Superior temporal gyrus (tissue), 1 donor: ENCODE data around the gene CIBAR2.

Experiments
- DNase-seq: peaks from one replicate; pipeline ENCODE4 v3.0.0-alpha.2; 2016; ENCODE audit errors: extremely low spot score

CIBAR2 gene

GRCh38 chr16:85103114-85104079, 8.9 kb downstream of the CIBAR2 start:
- no peak for DNase-seq

DNA sequence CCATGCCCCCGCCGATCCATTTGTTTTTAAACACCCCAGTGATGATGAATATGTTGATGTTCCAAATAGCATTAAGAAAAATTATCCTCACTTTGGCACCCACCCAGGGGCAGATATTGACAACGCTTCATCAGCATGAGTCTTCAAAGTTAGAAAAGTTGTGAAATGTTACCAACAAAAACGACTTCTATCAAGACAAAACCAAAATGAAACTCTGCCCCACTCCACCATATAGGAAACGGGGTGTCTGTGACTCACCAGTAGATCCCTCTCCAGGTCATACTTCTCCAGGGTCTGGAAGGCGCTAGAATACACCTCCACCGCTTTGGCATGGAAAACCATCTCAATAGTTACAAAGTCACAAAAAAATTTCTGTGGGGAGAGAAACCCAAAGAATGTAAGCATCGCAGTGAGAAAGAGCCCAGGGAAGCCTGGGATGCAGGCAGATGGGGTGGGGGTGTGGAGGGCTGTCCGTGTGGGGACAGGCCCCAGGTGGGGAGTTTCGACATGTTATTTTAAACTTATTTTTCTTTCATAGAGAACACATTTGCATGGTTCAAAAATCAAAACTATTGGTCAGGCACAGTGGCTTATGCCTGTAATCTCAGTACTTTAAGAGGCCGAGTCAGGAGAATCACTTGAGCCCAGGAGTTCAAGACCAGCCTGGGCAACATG, 10.2 kb downstream of the CIBAR2 start:
- DNase-seq: no peak

DNA sequence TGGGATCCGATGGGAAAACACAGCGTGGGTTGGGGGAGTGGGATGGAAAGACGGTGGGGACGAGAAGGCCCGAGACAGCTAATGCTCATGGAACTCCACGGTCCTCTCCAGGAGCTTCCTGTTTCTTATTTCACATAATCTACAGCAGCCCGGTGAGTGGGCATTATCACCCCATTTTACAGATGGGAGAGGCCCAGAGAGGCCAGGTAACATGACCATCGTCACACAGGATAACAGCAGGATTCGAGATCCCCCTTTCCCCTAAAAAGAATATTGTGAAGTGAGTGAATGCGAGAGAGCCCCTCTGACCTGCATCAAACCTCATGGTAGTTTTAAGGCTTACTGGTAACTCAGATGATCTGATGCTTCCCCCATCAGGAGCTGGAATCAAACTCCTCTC, 12.0 kb downstream of the CIBAR2 start:
- DNase-seq: no peak

DNA sequence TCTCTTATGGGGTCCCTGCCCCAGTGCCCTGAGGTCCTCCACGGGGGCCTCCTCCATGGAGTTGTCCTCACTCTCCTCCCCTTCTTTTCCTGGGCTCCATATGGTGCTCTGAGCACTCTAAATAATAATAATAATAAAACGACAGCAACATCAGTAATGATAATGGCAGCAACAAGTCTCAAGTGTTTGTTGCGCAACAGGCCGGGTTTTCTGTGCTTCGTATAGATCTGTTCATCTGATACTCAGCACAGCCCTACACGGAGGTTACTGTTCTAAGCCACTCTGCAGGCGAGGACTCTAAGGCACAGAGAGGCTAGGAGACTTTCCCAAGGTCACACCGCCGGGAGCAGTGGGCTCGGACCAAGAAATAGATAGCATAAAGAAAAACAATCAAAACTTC, 13.7 kb downstream of the CIBAR2 start:
- no peak for DNase-seq

DNA sequence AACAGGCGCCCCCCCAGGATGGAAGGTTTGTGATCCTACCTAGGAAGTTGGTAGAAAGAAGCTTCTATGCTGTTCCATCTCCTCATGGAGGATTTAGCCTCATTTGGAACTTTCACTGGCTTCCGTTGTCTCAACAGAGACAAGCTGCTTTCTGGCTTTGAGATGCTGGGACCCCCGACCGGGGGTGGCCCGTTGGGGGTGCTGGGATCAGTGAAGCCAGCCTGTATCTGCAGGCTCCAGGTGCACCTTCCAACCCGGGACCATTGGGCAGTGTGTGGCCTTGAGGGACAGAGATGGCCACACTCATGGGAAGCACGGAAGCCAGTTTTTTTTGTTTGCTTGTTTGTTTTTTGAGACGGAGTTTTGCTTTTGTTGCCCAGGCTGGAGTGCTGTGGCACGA, 15.4 kb downstream of the CIBAR2 start:
- DNase-seq: no peak

DNA sequence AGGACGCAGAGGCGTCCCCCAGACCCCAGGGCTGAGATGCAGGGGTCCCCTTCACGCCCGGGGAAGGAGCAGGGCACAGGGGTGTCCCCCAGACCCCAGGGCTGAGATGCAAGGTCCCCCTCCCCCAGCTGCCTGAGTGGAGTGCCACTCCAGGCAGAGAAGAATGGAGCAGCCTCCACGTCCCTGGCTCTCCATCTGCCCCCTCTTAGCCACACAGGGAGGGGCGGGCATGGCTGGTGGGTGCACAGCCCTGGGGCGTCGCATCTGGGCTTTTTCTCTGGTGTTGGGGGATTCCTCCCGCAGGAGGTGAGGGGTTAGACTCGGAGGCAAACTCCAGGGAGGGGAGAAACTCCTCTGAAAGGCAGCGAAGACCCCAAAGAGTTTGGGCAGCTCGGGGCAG, 17.5 kb downstream of the CIBAR2 start:
- no peak for DNase-seq

- DNase-seq: no peak
Measured at GRCh38 chr16:85094176-85094805, 18.0 kb downstream of the CIBAR2 start.

DNA sequence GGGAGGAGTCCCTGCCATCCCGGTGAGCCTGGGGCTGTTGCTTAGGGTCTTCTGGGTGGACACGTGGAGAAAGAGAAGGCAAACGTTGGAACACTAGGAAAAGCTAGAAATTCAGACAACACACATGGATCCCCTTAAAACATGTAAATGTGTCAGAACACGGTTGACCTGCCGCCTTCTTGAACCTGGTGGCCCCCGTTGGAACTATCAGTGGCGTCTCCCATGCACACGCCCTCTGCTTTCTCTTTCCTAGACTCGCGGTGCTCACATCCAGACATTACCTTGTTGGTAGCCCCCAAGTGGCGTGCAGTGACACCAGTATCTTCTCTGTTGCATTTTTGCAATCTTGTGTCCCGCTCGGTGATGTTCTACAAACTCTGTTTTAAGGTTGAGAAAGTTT, 18.6 kb downstream of the CIBAR2 start:
- DNase-seq: no peak

DNA sequence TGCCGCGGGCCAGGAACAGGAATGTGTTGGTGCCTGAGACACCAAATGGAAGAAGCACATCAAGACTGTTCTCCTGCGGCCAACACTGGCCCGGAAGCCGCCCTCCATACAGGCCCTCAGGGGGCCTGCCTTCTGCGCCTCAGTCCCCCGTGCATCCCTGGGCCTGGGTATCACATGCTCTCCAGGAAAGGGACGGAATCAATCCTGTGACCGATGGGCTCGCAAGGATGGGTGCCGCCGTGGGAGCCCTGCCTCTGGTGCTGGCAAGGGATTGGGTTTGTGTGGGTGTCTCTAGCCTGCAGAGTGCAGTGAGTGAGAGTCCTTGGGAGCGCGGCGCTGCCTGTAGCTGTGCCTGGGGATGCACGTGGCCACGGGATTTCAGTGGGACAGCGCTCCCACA, 19.4 kb downstream of the CIBAR2 start:
- DNase-seq: no peak

GRCh38 chr16:85092309-85092708, 20.0 kb downstream of the CIBAR2 start:
- no peak for DNase-seq

- no peak for DNase-seq
Measured at GRCh38 chr16:85091522-85091910, 20.8 kb downstream of the CIBAR2 start.

GRCh38 chr16:85090873-85091521, 21.3 kb downstream of the CIBAR2 start:
- DNase-seq: no peak

GRCh38 chr16:85090181-85090580, 22.1 kb downstream of the CIBAR2 start:
- no peak for DNase-seq

DNA sequence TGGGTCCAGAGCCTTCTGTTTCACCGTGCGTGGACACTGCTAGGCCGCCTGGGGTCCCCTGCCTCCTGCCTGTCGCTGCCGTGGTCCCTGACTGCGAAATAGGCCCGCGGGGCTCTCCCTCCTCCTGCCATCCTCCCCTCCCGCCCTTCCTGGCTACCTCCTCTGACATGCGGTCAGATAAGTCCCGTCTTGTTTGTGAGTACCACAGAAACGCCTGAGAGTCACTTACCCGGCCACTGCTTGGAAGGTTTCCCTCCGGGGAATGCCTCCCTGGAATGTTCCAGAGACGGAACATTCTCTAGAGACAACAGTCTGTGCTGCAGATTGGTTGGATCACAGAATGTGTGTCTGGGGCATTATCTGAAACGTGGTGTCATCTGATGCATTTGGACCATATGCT, 22.7 kb downstream of the CIBAR2 start:
- no peak for DNase-seq

- no peak for DNase-seq
Measured at GRCh38 chr16:85088570-85089199, 23.6 kb downstream of the CIBAR2 start.

GRCh38 chr16:85087899-85088569, 24.2 kb downstream of the CIBAR2 start:
- no peak for DNase-seq

DNA sequence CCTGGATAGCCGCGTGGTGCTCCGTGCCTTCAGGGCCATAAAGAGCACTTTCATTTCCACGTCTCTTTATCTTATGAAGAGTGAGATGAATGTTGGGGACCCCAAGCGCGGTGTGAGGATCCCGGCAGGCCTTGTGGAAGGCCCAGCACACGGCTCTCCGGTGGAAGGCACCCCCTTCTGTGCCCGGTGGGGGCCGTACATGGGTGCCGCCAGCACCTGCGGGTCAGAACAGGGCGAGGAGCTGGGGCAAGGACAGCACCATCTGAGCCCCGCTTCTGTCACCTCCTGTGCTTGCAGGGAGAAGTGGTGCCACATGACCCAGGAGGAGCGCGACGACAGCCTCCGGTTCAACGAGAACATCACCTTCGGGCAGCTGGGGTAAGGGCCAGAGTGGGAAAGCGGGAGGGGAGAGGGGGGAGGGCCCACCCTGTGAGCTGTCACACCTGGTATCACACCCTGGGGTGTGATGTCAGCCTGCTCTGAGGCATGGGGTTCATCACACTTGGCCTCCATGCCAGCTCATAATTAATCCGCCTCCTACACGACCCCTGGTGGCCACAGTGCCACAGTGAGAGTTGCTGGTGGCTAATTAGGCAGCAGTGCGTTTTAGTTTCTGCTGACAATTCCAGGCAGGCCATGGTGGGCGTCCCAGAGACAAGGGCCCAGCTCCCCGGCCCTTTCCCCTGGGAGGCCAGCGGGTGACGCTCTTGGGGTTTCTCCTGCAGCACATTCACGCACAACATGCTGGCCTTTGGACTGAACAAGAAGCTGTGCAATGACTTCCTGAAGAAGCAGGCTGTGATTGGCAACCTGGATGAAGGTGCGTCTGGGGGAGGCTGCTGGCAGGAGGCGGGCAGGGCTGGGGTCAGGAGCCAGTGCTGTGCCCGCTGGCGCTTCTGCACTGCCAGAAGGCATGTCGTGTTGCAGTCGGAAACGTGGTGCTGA, 25.7 kb downstream of the CIBAR2 start:
- no peak for DNase-seq

DNA sequence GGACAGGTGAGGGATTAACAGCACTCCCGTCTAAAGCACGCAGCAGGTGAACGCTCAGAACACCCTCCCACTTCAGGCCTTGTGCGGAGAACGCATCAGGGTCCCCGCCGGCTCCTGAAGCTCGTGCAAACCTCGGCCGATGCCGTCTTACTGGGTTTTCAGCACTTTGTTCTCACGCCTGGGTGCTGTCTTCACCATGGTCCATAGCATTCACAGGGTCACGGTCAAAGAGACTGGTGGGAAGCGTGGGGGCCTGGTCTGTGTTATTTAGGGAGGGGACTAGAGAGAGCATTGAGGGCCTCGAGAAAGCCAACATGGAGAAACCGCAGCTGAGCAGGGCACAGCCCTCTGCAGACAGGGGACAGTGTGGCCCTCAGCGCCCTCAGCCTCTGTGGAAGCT, 26.6 kb downstream of the CIBAR2 start:
- no peak for DNase-seq

- no peak for DNase-seq
Measured at GRCh38 chr16:85084841-85085510, 27.3 kb downstream of the CIBAR2 start.
